Fibroblast of lung (primary cell): Measurements from ENCODE around the gene FGF14. TPM values are rescaled to one million over a fixed set of nuclear protein-coding genes. Genes with fewer than 3 reads are reported as not detected.
A peak's percentile ranks its signal among the peaks of the same experiment; 100 is the strongest.

Source experiments
- DNase-seq, 2 donors: peaks; one replicate each; pipeline versions ENCODE4 v3.0.0 to v3.0.0-alpha.2; 2010; ENCODE audit warnings: low read depth in 2 of 2
- H2AFZ ChIP-seq: 2 replicates; pipeline ENCODE4 v1.5.1; 2012; ENCODE audit warnings: low read length, control low read depth, inconsistent platforms
- H3K27ac ChIP-seq: 2 replicates; pipeline ENCODE4 v1.5.1; 2011; ENCODE audit warnings: low read length, control low read depth; ENCODE audit not compliant: insufficient read depth
- H3K27me3 ChIP-seq: 2 replicates; pipeline ENCODE4 v1.5.1; 2011; ENCODE audit warnings: mild to moderate bottlenecking, low read length; ENCODE audit not compliant: control insufficient read depth, insufficient read depth
- H3K36me3 ChIP-seq: 2 replicates; pipeline ENCODE4 v1.5.1; 2011; ENCODE audit warnings: low read length; ENCODE audit not compliant: control insufficient read depth, insufficient read depth
- H3K4me1 ChIP-seq: 2 replicates; pipeline ENCODE4 v1.5.1; 2011; ENCODE audit warnings: low read length; ENCODE audit not compliant: control insufficient read depth, insufficient read depth; ENCODE audit errors: extremely low read depth
- H3K4me2 ChIP-seq: 2 replicates; pipeline ENCODE4 v1.5.1; 2011; ENCODE audit warnings: low read length, control low read depth; ENCODE audit not compliant: insufficient read depth; ENCODE audit errors: extremely low read depth
- H3K4me3 ChIP-seq, 4 experiments: fragments of 200-600 bp in 1 of 4; sonication (generic) in 1 of 4; replicated peaks in 1 of 4; 2 replicates each; pipeline ENCODE4 v1.5.1; 2011 to 2016; ENCODE audit warnings: low read length in 4 of 4, low read depth in 3 of 4, mild to moderate bottlenecking in 3 of 4, control low read depth in 2 of 4, inconsistent platforms in 1 of 4, mixed read lengths in 1 of 4; ENCODE audit not compliant: insufficient read depth in 1 of 4; ENCODE audit errors: control extremely low read depth in 1 of 4
- H3K79me2 ChIP-seq: 2 replicates; pipeline ENCODE4 v1.5.1; 2012; ENCODE audit warnings: mild to moderate bottlenecking, low read length, inconsistent platforms; ENCODE audit not compliant: control insufficient read depth, insufficient read depth
- H3K9ac ChIP-seq: 2 replicates; pipeline ENCODE4 v1.5.1; 2011; ENCODE audit warnings: mild to moderate bottlenecking, low read length, control low read depth; ENCODE audit not compliant: insufficient read depth
- H3K9me3 ChIP-seq: 2 replicates; pipeline ENCODE4 v1.5.1; 2012; ENCODE audit warnings: low read depth, low read length; ENCODE audit not compliant: control insufficient read depth, insufficient read depth
- H4K20me1 ChIP-seq: 2 replicates; pipeline ENCODE4 v1.5.1; 2011; ENCODE audit warnings: low read length; ENCODE audit not compliant: control insufficient read depth, insufficient read depth; ENCODE audit errors: extremely low read depth
- CTCF ChIP-seq, 2 donors: IDR thresholded peaks in 1 of 2; conservative IDR thresholded peaks in 1 of 2; 1 replicate in 1 of 2; 2 replicates in 1 of 2; pipeline ENCODE4 v1.5.1; 2011 to 2012; ENCODE audit warnings: low read length in 2 of 2, control low read depth in 1 of 2, inconsistent platforms in 1 of 2, low read depth in 1 of 2, mild to moderate bottlenecking in 1 of 2
- EZH2 ChIP-seq: IDR thresholded peaks from 2 replicates; pipeline ENCODE4 v1.5.1; 2012; ENCODE audit warnings: low read length, control low read depth, mild to moderate bottlenecking; ENCODE audit errors: missing control alignments
- polyA plus RNA-seq, 2 donors: library from polyadenylated mRNA; depleted of rRNA in 1 of 2; stranded (reverse) in 1 of 2; unstranded in 1 of 2; fragments of >200 nt; gene quantifications; 2 replicates each; pipeline ENCODE4 v1.2.1, GENCODE V29; 2011 to 2012; ENCODE audit warnings: missing spikeins in 1 of 2
- total RNA-seq: library from RNA; depleted of rRNA; stranded (reverse); fragments of >200 nt; gene quantifications from 2 replicates; pipeline ENCODE4 v1.2.1, GENCODE V29; 2014

Gene FGF14
- total and polyA plus RNA-seq, 2 donors (not counting 1 experiment from before 2014, with no cell fraction given), result 0.94 to 7.8 TPM

GRCh38 chr13:101792189-101792588 lies 609.7 kb downstream of the FGF14 start:
- H2AFZ ChIP-seq, result no peak overlapping the region
- no peaks in the 10 kb centered on the region for H3K9me3 ChIP-seq
- H3K27ac ChIP-seq, result no peak overlapping the region
- TF ChIP-seq EZH2, result no peak
- TF ChIP-seq CTCF (conservative IDR thresholded peaks at IDR 0.05 in 1 of 2, IDR thresholded peaks at IDR 0.05 in 1 of 2; ENCODE audit: low read depth in 1 of 2, low read length in 2 of 2), result no peak
- H4K20me1 ChIP-seq, result no peaks in the 10 kb centered on the region
- no peak overlapping the region for H3K4me3 ChIP-seq
- no peak for DNase-seq
- H3K36me3 ChIP-seq, result no peaks in the 10 kb centered on the region
- no peaks in the 10 kb centered on the region for H3K79me2 ChIP-seq
- no peaks in the 10 kb centered on the region for H3K27me3 ChIP-seq
- H3K4me1 ChIP-seq, result no peaks in the 10 kb centered on the region
- H3K4me2 ChIP-seq, result no peak overlapping the region
- H3K9ac ChIP-seq, result no peak overlapping the region

GRCh38 chr13:101785858-101786257 lies 616.0 kb downstream of the FGF14 start:
- no peak overlapping the region for H3K4me3 ChIP-seq
- no peak overlapping the region for H3K4me2 ChIP-seq
- H3K79me2 ChIP-seq, result no peaks in the 10 kb centered on the region
- peak; percentile 9 to 27 for DNase-seq
- H3K9me3 ChIP-seq, result no peaks in the 10 kb centered on the region
- H3K9ac ChIP-seq, result no peak overlapping the region
- no peaks in the 10 kb centered on the region for H3K36me3 ChIP-seq
- H2AFZ ChIP-seq, result no peak overlapping the region
- H4K20me1 ChIP-seq, result no peaks in the 10 kb centered on the region
- no peaks in the 10 kb centered on the region for H3K27me3 ChIP-seq
- TF ChIP-seq CTCF (conservative IDR thresholded peaks at IDR 0.05 in 1 of 2, IDR thresholded peaks at IDR 0.05 in 1 of 2; ENCODE audit: low read depth in 1 of 2, low read length in 2 of 2) (peak; percentile 30 to 36), EZH2 (no peak)
- H3K27ac ChIP-seq, result no peak overlapping the region
- H3K4me1 ChIP-seq, result no peaks in the 10 kb centered on the region

- Histone ChIP-seq H3K9ac (no peak overlapping the region), H4K20me1 (no peaks in the 10 kb centered on the region), H3K4me3 (no peak overlapping the region), H3K36me3 (no peaks in the 10 kb centered on the region), H3K4me2 (no peak overlapping the region), H2AFZ (no peak overlapping the region), H3K9me3 (no peaks in the 10 kb centered on the region), H3K4me1 (no peaks in the 10 kb centered on the region), H3K27me3 (no peaks in the 10 kb centered on the region), H3K27ac (no peak overlapping the region), H3K79me2 (no peaks in the 10 kb centered on the region)
- TF ChIP-seq EZH2, result no peak
- TF ChIP-seq CTCF (conservative IDR thresholded peaks at IDR 0.05 in 1 of 2, IDR thresholded peaks at IDR 0.05 in 1 of 2; ENCODE audit: low read depth in 1 of 2, low read length in 2 of 2), result no peak
- DNase-seq, result no peak
Observed at GRCh38 chr13:101784313-101784712, 617.5 kb downstream of the FGF14 start.
